ENCODE measurements around the gene PCSK5.

DNA sequence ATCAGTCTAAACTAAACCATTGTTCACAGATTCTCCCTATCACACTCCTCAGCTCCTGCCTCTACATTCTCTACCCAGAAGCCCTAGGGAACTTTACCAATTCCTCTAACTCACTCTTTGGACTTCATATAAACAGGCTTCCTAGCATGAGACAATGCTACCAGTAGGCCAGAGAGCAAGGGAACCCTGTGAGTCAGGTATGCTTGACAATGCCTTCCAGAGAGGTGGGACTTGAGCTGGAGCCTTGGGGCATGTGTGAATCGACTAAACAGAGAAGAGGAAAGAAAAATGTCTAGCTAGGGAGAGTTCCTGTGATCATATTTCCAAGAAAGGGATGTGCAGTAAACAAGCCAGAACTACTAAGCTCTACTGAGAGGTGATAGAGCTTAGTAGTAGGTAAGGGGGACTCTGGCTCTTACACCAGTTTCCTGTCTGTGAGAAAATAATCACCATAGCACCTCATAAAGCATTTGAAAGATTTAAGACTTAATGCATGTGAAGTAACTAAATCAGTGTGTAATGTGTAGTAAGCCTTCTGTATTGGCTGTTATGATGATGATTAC lies 510.1 kb downstream of the PCSK5 start:
- no peak for TF ChIP-seq POLR2A (IDR thresholded peaks at IDR 0.05; ENCODE audit: low read depth, low read length)
- no peak for TF ChIP-seq CTCF (IDR thresholded peaks at IDR 0.05; ENCODE audit: extremely low read depth in 1 of 2, insufficient read depth in 1 of 2, low read depth in 1 of 2, low read length in 2 of 2)
- TF ChIP-seq MAX (IDR thresholded peaks at IDR 0.05; ENCODE audit: insufficient read depth, insufficient read length), result no peak
